Measurements from ENCODE around the gene UVSSA.

DNA sequence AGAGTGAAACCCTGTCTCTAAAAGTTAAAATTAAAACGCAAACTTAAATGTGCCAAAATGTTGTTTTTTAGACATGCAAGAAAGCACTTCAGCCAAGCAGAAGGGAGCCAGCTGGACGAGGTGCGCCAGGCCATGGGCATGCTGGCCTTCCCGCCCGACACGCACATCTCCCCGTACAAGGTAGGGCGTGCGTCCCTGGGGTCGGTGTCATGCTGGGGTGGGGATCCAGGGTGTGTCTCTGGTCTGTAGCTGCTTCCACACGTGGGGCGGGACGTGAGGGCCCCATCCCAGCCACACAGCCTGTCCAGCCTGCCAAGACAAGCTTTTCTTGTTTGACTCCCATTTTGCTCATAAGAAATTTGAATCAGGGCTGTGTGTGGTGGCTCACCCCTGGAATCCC, 14.3 kb upstream of the UVSSA start:
- TF ChIP-seq EZH2 (IDR thresholded peaks at IDR 0.05; ENCODE audit: insufficient read depth, poor library complexity, severe bottlenecking): no peak
- no peak for TF ChIP-seq EZH2phosphoT487 (IDR thresholded peaks at IDR 0.05; ENCODE audit: insufficient read depth, low read depth)
